B cell (primary cell): ENCODE results near the gene HMGXB3.

Source experiments
- CTCF ChIP-seq: fragments of 200-600 bp; IDR thresholded peaks from one replicate; pipeline ENCODE4 v1.8.0; 2022; ENCODE audit warnings: antibody characterized with exemption, mild to moderate bottlenecking
- EZH2 ChIP-seq: IDR thresholded peaks from 2 replicates; pipeline ENCODE4 v1.6.1; 2012; ENCODE audit warnings: borderline replicate concordance, low read depth, mild to moderate bottlenecking, moderate library complexity, low read length; ENCODE audit not compliant: insufficient read depth, poor library complexity, severe bottlenecking

GRCh38 chr5:150060471-150060870 is 59.9 kb downstream of the HMGXB3 start:
- TF ChIP-seq CTCF, result no peak
- no peak for TF ChIP-seq EZH2
